GM15510 (cell line): ENCODE results near the gene SEC61B.

Experiments used
- POLR2A ChIP-seq: IDR thresholded peaks from 3 replicates; pipeline ENCODE4 v1.6.1; 2011; ENCODE audit warnings: borderline replicate concordance; ENCODE audit not compliant: insufficient read length; ENCODE audit errors: extremely low read depth

Gene SEC61B

GRCh38 chr9:99221621-99222415 lies at the start of gene SEC61B, which contains the start of gene ALG2:
SEC61B (plus strand) TSS chr9:99222282; CDS start chr9:99222364, 82 bp downstream.
ALG2 (minus strand) TSS chr9:99221942; CDS start chr9:99221894, 48 bp downstream.
- peak; percentile 93 for TF ChIP-seq POLR2A

- no peak for TF ChIP-seq POLR2A
Observed at GRCh38 chr9:99173570-99174504, 48.2 kb upstream of the SEC61B start.

GRCh38 chr9:99176527-99177013 lies 45.5 kb upstream of the SEC61B start:
- TF ChIP-seq POLR2A, result no peak

- TF ChIP-seq POLR2A, result no peak
Observed at GRCh38 chr9:99177576-99178366, 44.3 kb upstream of the SEC61B start.

- TF ChIP-seq POLR2A, result no peak
Observed at GRCh38 chr9:99178912-99179872, 42.9 kb upstream of the SEC61B start.

- TF ChIP-seq POLR2A, result no peak
Observed at GRCh38 chr9:99180199-99180598, 41.9 kb upstream of the SEC61B start.

DNA sequence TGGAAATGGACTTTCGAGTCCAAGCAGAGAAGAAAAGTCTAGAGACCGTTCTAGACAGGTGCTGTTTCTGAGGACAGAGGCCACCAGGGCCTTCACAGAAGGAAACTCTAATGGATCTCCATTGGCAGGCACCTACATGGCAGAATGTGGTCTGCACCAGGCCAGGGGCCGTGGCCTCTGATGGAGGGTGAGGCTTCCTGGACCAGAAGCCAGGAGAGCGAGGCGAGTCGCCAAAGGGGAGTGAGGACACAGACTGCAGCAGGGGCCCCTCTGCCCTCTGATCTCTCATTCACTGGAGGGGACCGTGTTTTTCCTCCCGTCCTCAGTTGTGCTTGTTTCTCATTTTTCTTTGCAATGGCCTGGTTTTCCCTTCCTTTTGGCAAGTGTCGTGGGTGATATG lies 41.4 kb upstream of the SEC61B start:
- no peak for TF ChIP-seq POLR2A

DNA sequence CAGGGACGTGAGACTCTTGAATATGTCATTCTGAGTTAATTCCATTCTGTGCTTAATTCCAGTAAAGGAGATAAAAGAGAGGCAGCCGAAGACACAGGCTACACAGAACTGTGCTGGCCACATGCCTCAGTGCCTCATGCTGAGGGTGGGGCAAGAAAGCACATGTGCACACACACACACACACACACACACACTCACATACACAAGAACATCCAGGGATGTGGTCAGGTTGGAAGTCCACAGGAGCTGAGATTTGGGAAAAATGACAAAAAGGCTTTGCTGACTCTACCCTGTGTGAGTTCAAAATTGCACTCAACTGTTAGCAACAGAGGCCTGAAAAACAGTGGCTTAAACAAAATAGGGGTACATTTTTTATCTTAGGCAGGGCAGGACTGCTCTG lies 40.9 kb upstream of the SEC61B start:
- TF ChIP-seq POLR2A, result no peak

DNA sequence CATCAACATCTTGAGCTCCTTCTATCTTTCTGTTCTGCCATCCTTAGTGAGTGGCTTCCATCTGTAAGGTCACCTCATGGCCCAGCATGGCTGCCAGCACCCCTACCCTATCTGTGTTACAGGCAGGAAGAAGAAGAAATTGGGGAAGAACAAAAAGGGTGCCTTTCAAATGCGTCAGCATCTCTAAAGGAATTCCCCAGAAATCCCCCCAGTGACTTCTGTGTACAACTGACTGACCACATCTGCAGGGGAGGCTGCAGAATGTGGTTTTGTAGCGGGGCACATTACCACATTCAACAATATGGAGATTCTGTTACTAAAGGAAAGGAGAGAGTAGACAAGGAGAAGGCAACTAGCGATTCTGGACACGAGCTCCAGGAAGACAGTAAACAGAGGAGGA lies 40.5 kb upstream of the SEC61B start:
- TF ChIP-seq POLR2A, result no peak

GRCh38 chr9:99182356-99182755 lies 39.7 kb upstream of the SEC61B start:
- no peak for TF ChIP-seq POLR2A

DNA sequence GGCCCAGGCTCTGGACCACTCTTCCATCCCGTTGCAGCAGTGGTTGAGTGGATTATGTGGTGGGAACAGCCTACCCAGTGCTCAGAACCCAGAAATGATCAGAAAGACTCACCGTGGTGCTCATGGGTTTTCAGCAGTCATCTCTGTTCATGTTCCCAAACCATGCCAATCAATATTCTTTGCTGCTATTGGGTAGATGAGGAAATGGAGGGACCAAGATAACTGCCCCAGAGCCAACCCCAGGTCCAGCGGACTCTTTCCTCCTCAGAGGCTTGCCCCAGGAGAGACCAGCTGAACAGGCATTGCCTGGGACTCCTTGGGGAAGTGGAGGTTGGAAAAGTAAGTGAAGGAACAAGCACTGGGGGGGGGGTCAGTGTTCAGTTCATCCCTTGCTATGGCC lies 38.5 kb upstream of the SEC61B start:
- TF ChIP-seq POLR2A, result no peak

GRCh38 chr9:99184110-99184474 lies 38.0 kb upstream of the SEC61B start:
- TF ChIP-seq POLR2A, result no peak

- TF ChIP-seq POLR2A, result no peak
Observed at GRCh38 chr9:99184475-99185347, 37.4 kb upstream of the SEC61B start.

GRCh38 chr9:99185348-99185632 lies 36.8 kb upstream of the SEC61B start:
- TF ChIP-seq POLR2A, result no peak

DNA sequence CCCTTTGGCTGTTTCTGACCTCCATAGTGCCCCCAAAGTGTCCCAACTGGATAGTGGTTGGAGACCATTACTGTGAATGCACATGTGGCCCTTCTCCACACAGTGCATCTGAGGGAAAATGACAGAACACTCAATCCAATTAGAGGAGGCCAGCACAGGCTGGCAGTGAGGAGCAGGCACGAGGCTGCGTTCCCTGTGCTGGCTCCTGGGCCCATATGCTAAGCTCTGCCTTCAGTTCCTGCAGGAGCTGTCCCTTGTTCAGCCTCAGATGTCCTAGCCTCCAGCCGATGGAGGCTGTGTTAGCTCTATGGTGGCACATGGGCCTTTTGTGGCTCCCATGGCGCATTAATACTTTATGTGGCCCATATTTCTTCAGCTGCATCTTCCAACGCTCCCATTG lies 36.1 kb upstream of the SEC61B start:
- no peak for TF ChIP-seq POLR2A
